ENCODE results near the gene TRIM52. TPM values are rescaled to one million over a fixed set of nuclear protein-coding genes. Genes with fewer than 3 reads are reported as not detected.

Gene TRIM52
- total and polyA plus RNA-seq, 9 of the 15 experiments (the other 6 are each of a cell fraction or from before 2014, with no cell fraction given), result 3.3 to 21.9 (median 13.5) TPM

DNA sequence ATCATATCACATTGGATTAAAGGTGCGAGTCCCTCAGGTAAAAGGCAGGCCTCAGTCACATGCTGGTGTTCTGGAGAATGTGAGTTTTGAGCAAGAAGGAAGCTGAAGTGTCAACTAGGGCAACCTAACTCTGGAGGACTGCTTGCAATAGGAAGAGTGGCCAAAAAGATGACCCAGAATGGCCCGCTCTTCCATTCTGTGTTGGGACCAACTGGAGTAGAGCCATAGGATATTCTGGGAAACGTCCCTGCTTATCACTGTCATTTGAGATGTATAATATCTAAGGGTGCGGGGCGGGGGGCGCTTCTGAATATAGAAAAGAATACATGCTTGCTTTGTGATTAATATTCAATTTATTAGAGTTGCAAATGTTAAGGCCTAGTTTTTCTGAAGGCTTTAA is 48.9 kb downstream of the TRIM52 start (continued):
- TF ChIP-seq U2AF1 (optimal IDR thresholded peaks at IDR 0.05; ENCODE audit: low read depth, low read length) (no peak), ZNF699 (CRISPR knock-in tag; IDR thresholded peaks at IDR 0.05; ENCODE audit: insufficient replicate concordance) (no peak), BRCA1 (IDR thresholded peaks at IDR 0.05) (no peak), BRCA1 (CRISPR knock-in tag; IDR thresholded peaks at IDR 0.05) (no peak), TAF1 (IDR thresholded peaks at IDR 0.05; ENCODE audit: control insufficient read depth, extremely low read depth, insufficient read depth, low read length, severe bottlenecking) (no peak), BDP1 (IDR thresholded peaks at IDR 0.05; ENCODE audit: insufficient read depth, insufficient read length) (no peak)

DNA sequence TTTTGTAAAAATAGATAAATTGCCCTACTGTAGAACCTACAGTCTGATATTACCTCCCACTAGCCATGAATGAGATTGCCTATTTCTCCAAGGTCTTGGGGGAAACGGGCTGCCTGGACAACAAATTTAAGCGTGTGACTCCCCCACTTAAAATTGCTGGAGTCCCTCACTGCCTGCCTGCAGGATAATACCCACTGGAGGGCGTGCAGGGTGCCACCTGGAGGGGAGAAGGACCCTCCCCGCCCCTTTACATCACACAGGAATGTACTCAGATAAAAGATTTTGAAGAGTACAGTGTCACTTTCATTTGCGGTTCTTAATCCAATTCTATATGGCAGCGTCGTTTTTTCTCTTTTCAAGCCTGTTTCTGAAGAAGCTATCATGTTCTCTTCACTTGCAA is 49.7 kb downstream of the TRIM52 start:
- Histone ChIP-seq H3K9ac (ENCODE audit: insufficient read depth in 1 of 2, low read depth in 2 of 2, low read length in 2 of 2) (no peak overlapping the region), H3K4me1 (replicated peaks in 1 of 2; ENCODE audit: control insufficient read depth in 2 of 2, insufficient read depth in 2 of 2, low read length in 2 of 2) (peaks cover 6 to 17% of the 10 kb centered on the region in 2 experiments; a peak in 4 of 5 replicates), H3K36me3 (ENCODE audit: control insufficient read depth, insufficient read depth, low read length) (no peaks in the 10 kb centered on the region), H3K79me2 (ENCODE audit: control insufficient read depth, insufficient read depth, low read length) (no peaks in the 10 kb centered on the region), H3K9me3 (replicated peaks; ENCODE audit: control insufficient read depth, insufficient read depth, low read depth, low read length) (no peaks in the 10 kb centered on the region), H3K4me3 (no peak overlapping the region), H2AFZ (ENCODE audit: low read depth, low read length) (no peak overlapping the region), H3K27ac (ENCODE audit: extremely low read depth, low read depth, low read length) (no peak overlapping the region), H3K9me1 (ENCODE audit: control insufficient read depth, insufficient read depth, low read length) (no peaks in the 10 kb centered on the region), H4K20me1 (replicated peaks; ENCODE audit: control insufficient read depth, insufficient read depth, low read length) (no peaks in the 10 kb centered on the region), H3K27me3 (ENCODE audit: control insufficient read depth in 2 of 2, insufficient read depth in 2 of 2, low read length in 2 of 2) (no peaks in the 10 kb centered on the region), H3K4me2 (ENCODE audit: insufficient read depth, low read length) (no peak overlapping the region)
- DNase-seq (ENCODE audit: extremely low read depth in 1 of 4, low spot score in 3 of 4), result peak in 3 of 4 experiments; percentile 28 to 46 (median 46)
- ChIA-PET POLR2A (interaction anchor here (1.1 kb wide), 1 partner anchor 11 kb away, joined by 4 read pairs; no protein-coding TSS in a partner anchor), CTCF (ENCODE audit: low intra/inter-chr PET ratio) (interaction anchor here (0.6 kb wide), 1 partner anchor 52 kb away, joined by 3 read pairs; no protein-coding TSS in a partner anchor)
- intact Hi-C loops (cut with micrococcal nuclease) (no loop called here), in situ Hi-C loops (cut with MboI) (no loop called here)
- no peak for ATAC-seq
- 23% methylated on average over 7 of the region's 7 CpGs for WGBS (ENCODE audit: insufficient coverage, low coverage, missing lambda C conversion rate)
- no peak for FAIRE-seq
- no TSS peak for BruUV-seq (replicated peaks)
- TF ChIP-seq, protein P1, sequence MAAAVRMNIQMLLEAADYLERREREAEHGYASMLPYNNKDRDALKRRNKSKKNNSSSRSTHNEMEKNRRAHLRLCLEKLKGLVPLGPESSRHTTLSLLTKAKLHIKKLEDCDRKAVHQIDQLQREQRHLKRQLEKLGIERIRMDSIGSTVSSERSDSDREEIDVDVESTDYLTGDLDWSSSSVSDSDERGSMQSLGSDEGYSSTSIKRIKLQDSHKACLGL (CRISPR knock-in tag; IDR thresholded peaks at IDR 0.05; ENCODE audit: borderline replicate concordance, poor library complexity, severe bottlenecking), result no peak
- TF ChIP-seq ZBTB7A (IDR thresholded peaks at IDR 0.05; ENCODE audit: borderline replicate concordance, control insufficient read depth, low read depth, low read length) (peak; percentile 67), LARP7 (IDR thresholded peaks at IDR 0.05) (no peak), ZNF197 (CRISPR knock-in tag; IDR thresholded peaks at IDR 0.05; ENCODE audit: low read depth) (no peak), TEAD4 (IDR thresholded peaks at IDR 0.05; ENCODE audit: low read length) (no peak), TEAD4 (CRISPR knock-in tag; IDR thresholded peaks at IDR 0.05; ENCODE audit: borderline replicate concordance) (no peak), PCBP2 (IDR thresholded peaks at IDR 0.05; ENCODE audit: low read depth, low read length, poor library complexity, severe bottlenecking) (no peak), ZBTB2 (IDR thresholded peaks at IDR 0.05) (no peak), SMAD2 (IDR thresholded peaks at IDR 0.05; ENCODE audit: low read depth, low read length) (no peak), NR0B1 (IDR thresholded peaks at IDR 0.05; ENCODE audit: partially characterized antibody) (no peak), CEBPG (CRISPR knock-in tag; IDR thresholded peaks at IDR 0.05) (no peak), CEBPG (tag; conservative IDR thresholded peaks at IDR 0.05 in 1 of 2, IDR thresholded peaks at IDR 0.05 in 1 of 2) (no peak), TCF15 (CRISPR knock-in tag; IDR thresholded peaks at IDR 0.05) (no peak)
